WTC11 (cell line): Measurements from ENCODE around the gene NELFCD. TPM values are rescaled to one million over a fixed set of nuclear protein-coding genes. Genes with fewer than 3 reads are reported as not detected.

Experiments used
- ATAC-seq: fragments of 200-7000 bp; cut with Tn5 transposase; 2 replicates; pipeline ENCODE4 v1.10.0; 2021; ENCODE audit warnings: mild to moderate bottlenecking, moderate library complexity
- CTCF ChIA-PET: fragments of 300-600 bp; sonication (Branson Sonifier 250); formaldehyde crosslinking; loops from one replicate; lab custom pipeline; 2021; ENCODE audit warnings: antibody characterized with exemption; lab: Charles Lee
- POLR2A ChIA-PET: fragments of 350-600 bp; sonication (Branson Sonifier 250); formaldehyde crosslinking; loops from one replicate; lab custom pipeline; 2021; ENCODE audit warnings: antibody characterized with exemption; lab: Charles Lee
- DNase-seq: peaks from one replicate; pipeline ENCODE4 v3.0.0; 2021; ENCODE audit warnings: low spot score
- H3K27ac Mint-ChIP-seq: 2 replicates; pipeline ENCODE4 v1.8.0; 2021; ENCODE audit warnings: mixed read lengths
- H3K27me3 Mint-ChIP-seq: 2 replicates; pipeline ENCODE4 v1.8.0; 2021; ENCODE audit warnings: low read depth, mild to moderate bottlenecking, moderate library complexity, mixed read lengths
- H3K36me3 Mint-ChIP-seq: 2 replicates; pipeline ENCODE4 v1.8.0; 2021; ENCODE audit warnings: mixed read lengths
- H3K4me1 Mint-ChIP-seq: 2 replicates; pipeline ENCODE4 v1.8.0; 2022; ENCODE audit warnings: mixed read lengths
- H3K4me3 Mint-ChIP-seq: 2 replicates; pipeline ENCODE4 v1.8.0; 2021; ENCODE audit warnings: mild to moderate bottlenecking, moderate library complexity, mixed read lengths
- H3K9me3 Mint-ChIP-seq: 2 replicates; pipeline ENCODE4 v1.8.0; 2021; ENCODE audit warnings: mixed read lengths
- CBFB ChIP-seq: sonication (generic); formaldehyde crosslinking; IDR thresholded peaks from 2 replicates; pipeline ENCODE4 v1.8.1; 2022; ENCODE audit warnings: mild to moderate bottlenecking, low read depth, missing genetic modification reagents
- ETV6 ChIP-seq: sonication (generic); formaldehyde crosslinking; IDR thresholded peaks from 2 replicates; pipeline ENCODE4 v1.8.1; 2022; ENCODE audit warnings: mild to moderate bottlenecking, missing genetic modification reagents
- FOXJ3 ChIP-seq: sonication (generic); formaldehyde crosslinking; IDR thresholded peaks from 2 replicates; pipeline ENCODE4 v1.9.0; 2021; ENCODE audit warnings: missing genetic modification reagents, mild to moderate bottlenecking, borderline replicate concordance
- JAZF1 ChIP-seq: fragments of 250-450 bp; sonication (Bioruptor Pico); IDR thresholded peaks from 2 replicates; pipeline ENCODE4 v1.9.0; 2021; ENCODE audit warnings: moderate library complexity, mild to moderate bottlenecking, inconsistent platforms
- MLX ChIP-seq: sonication (generic); formaldehyde crosslinking; IDR thresholded peaks from 2 replicates; pipeline ENCODE4 v1.8.1; 2023; ENCODE audit warnings: mild to moderate bottlenecking, missing genetic modification reagents, moderate library complexity
- NFE2L1 ChIP-seq: sonication (generic); formaldehyde crosslinking; IDR thresholded peaks from 2 replicates; pipeline ENCODE4 v1.8.1; 2023; ENCODE audit warnings: missing genetic modification reagents
- NFYB ChIP-seq: sonication (generic); formaldehyde crosslinking; conservative IDR thresholded peaks from 2 replicates; pipeline ENCODE4 v1.8.0; 2022; ENCODE audit warnings: low read depth, missing genetic modification reagents
- OVOL2 ChIP-seq: fragments of 250-450 bp; sonication (Bioruptor Pico); IDR thresholded peaks from 2 replicates; pipeline ENCODE4 v1.9.0; 2021; ENCODE audit warnings: mild to moderate bottlenecking, borderline replicate concordance
- PREB ChIP-seq: sonication (generic); formaldehyde crosslinking; IDR thresholded peaks from 2 replicates; pipeline ENCODE4 v1.8.1; 2022; ENCODE audit warnings: mild to moderate bottlenecking, missing genetic modification reagents, moderate library complexity, borderline replicate concordance
- PRRX2 ChIP-seq: fragments of 250-450 bp; sonication (Bioruptor Pico); IDR thresholded peaks from 2 replicates; pipeline ENCODE4 v1.8.0; 2021; ENCODE audit warnings: mild to moderate bottlenecking
- RORB ChIP-seq: fragments of 250-450 bp; sonication (Bioruptor Pico); IDR thresholded peaks from 2 replicates; pipeline ENCODE4 v1.9.0; 2021; ENCODE audit warnings: mild to moderate bottlenecking
- TCF7 ChIP-seq: sonication (generic); formaldehyde crosslinking; IDR thresholded peaks from 2 replicates; pipeline ENCODE4 v1.8.0; 2022; ENCODE audit warnings: mild to moderate bottlenecking, low read depth, missing genetic modification reagents, moderate library complexity
- TEAD4 ChIP-seq: sonication (generic); formaldehyde crosslinking; IDR thresholded peaks from 2 replicates; pipeline ENCODE4 v1.8.0; 2022; ENCODE audit warnings: mild to moderate bottlenecking, missing genetic modification reagents
- TP53 ChIP-seq: sonication (generic); formaldehyde crosslinking; IDR thresholded peaks from 2 replicates; pipeline ENCODE4 v1.8.1; 2023; ENCODE audit warnings: mild to moderate bottlenecking, missing genetic modification reagents
- ZNF138 ChIP-seq: sonication (generic); formaldehyde crosslinking; conservative IDR thresholded peaks from 2 replicates; pipeline ENCODE4 v1.8.1; 2022; ENCODE audit warnings: mild to moderate bottlenecking, moderate library complexity, missing genetic modification reagents
- ZNF317 ChIP-seq: sonication (generic); formaldehyde crosslinking; IDR thresholded peaks from 2 replicates; pipeline ENCODE4 v1.8.1; 2023; ENCODE audit warnings: low read depth, mild to moderate bottlenecking, moderate library complexity, missing genetic modification reagents, borderline replicate concordance
- ZNF396 ChIP-seq: fragments of 250-450 bp; sonication (Bioruptor Pico); IDR thresholded peaks from 2 replicates; pipeline ENCODE4 v1.8.0; 2021; ENCODE audit warnings: mild to moderate bottlenecking, moderate library complexity, borderline replicate concordance
- ZNF425 ChIP-seq: fragments of 250-450 bp; sonication (Bioruptor Pico); conservative IDR thresholded peaks from 2 replicates; pipeline ENCODE4 v1.9.0; 2021; ENCODE audit warnings: mild to moderate bottlenecking
- total RNA-seq: library from RNA; stranded (reverse); gene quantifications from 3 replicates; pipeline ENCODE4 v1.2.3, GENCODE V29; 2021
- TF ChIP-seq, protein P1 (sequence below): sonication (generic); formaldehyde crosslinking; IDR thresholded peaks from 2 replicates; pipeline ENCODE4 v1.8.1; 2023; ENCODE audit warnings: mild to moderate bottlenecking, moderate library complexity, missing genetic modification reagents
- TF ChIP-seq, protein P2 (sequence below): sonication (generic); formaldehyde crosslinking; IDR thresholded peaks from 2 replicates; pipeline ENCODE4 v1.8.1; 2022; ENCODE audit warnings: missing genetic modification reagents, borderline replicate concordance
- TF ChIP-seq, protein P3 (sequence below): sonication (generic); formaldehyde crosslinking; IDR thresholded peaks from 2 replicates; pipeline ENCODE4 v1.8.1; 2023; ENCODE audit warnings: mild to moderate bottlenecking, missing genetic modification reagents, moderate library complexity
- TF ChIP-seq, protein P4 (sequence below): sonication (generic); formaldehyde crosslinking; IDR thresholded peaks from 2 replicates; pipeline ENCODE4 v1.8.1; 2023; ENCODE audit warnings: mild to moderate bottlenecking, missing genetic modification reagents
- TF ChIP-seq, protein P5 (sequence below): sonication (generic); formaldehyde crosslinking; IDR thresholded peaks from 2 replicates; pipeline ENCODE4 v1.8.0; 2023; ENCODE audit warnings: mild to moderate bottlenecking, missing genetic modification reagents

Gene NELFCD
- total RNA-seq, 1 experiment from 2014 or later: 66.9 TPM

DNA sequence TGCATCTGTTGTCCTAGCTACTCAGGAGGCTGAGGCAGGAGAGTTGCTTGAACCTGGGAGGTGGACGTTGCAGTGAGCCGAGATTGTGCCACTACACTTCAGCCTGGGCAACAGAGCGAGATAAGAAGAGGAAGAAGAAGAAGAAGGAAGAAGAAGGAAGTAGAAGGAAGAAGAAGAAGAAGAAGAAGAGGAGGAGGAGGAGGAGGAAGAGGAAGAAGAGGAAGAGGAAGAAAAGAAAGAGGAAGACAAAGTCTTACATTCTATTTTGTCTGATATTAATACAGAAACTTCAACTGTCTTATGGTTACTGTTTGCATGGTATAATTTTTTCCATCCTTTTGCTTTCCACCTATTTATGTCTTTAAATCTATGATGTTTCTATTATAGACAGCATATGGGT is 7.2 kb upstream of the NELFCD start:
- Mint-ChIP-seq H3K4me3 (no peak overlapping the region), H3K9me3 (peaks cover 24% of the 10 kb centered on the region), H3K27me3 (peaks cover 6% of the 10 kb centered on the region), H3K27ac (no peak overlapping the region), H3K4me1 (peaks cover 12% of the 10 kb centered on the region), H3K36me3 (peaks cover 10% of the 10 kb centered on the region)
- ATAC-seq (no peak), DNase-seq (no peak)
- no peak for TF ChIP-seq FOXJ3 (CRISPR knock-in tag)
- TF ChIP-seq, protein P1, sequence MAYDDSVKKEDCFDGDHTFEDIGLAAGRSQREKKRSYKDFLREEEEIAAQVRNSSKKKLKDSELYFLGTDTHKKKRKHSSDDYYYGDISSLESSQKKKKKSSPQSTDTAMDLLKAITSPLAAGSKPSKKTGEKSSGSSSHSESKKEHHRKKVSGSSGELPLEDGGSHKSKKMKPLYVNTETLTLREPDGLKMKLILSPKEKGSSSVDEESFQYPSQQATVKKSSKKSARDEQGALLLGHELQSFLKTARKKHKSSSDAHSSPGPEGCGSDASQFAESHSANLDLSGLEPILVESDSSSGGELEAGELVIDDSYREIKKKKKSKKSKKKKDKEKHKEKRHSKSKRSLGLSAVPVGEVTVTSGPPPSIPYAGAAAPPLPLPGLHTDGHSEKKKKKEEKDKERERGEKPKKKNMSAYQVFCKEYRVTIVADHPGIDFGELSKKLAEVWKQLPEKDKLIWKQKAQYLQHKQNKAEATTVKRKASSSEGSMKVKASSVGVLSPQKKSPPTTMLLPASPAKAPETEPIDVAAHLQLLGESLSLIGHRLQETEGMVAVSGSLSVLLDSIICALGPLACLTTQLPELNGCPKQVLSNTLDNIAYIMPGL (CRISPR knock-in tag): no peak
- no peak for TF ChIP-seq TP53 (CRISPR knock-in tag)
- no peak for TF ChIP-seq TCF7
- TF ChIP-seq, protein P2, sequence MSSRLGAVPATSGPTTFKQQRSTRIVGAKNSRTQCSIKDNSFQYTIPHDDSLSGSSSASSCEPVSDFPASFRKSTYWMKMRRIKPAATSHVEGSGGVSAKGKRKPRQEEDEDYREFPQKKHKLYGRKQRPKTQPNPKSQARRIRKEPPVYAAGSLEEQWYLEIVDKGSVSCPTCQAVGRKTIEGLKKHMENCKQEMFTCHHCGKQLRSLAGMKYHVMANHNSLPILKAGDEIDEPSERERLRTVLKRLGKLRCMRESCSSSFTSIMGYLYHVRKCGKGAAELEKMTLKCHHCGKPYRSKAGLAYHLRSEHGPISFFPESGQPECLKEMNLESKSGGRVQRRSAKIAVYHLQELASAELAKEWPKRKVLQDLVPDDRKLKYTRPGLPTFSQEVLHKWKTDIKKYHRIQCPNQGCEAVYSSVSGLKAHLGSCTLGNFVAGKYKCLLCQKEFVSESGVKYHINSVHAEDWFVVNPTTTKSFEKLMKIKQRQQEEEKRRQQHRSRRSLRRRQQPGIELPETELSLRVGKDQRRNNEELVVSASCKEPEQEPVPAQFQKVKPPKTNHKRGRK (CRISPR knock-in tag): no peak
- TF ChIP-seq NFE2L1 (CRISPR knock-in tag): no peak
- TF ChIP-seq JAZF1 (CRISPR knock-in tag): no peak
- TF ChIP-seq ZNF396 (CRISPR knock-in tag): no peak
- no peak for TF ChIP-seq ZNF138
- no peak for TF ChIP-seq NFYB (CRISPR knock-in tag)
- TF ChIP-seq, protein P3, sequence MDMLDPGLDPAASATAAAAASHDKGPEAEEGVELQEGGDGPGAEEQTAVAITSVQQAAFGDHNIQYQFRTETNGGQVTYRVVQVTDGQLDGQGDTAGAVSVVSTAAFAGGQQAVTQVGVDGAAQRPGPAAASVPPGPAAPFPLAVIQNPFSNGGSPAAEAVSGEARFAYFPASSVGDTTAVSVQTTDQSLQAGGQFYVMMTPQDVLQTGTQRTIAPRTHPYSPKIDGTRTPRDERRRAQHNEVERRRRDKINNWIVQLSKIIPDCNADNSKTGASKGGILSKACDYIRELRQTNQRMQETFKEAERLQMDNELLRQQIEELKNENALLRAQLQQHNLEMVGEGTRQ (CRISPR knock-in tag): no peak
- ChIA-PET CTCF (no interaction called here), POLR2A (no interaction called here)

GRCh38 chr20:58975353-58975752 is 5.7 kb upstream of the NELFCD start:
- POLR2A ChIA-PET: no interaction called here
- H3K27me3 Mint-ChIP-seq: peaks cover 6% of the 10 kb centered on the region
- ATAC-seq (no peak), DNase-seq (no peak)
- peaks cover 7% of the 10 kb centered on the region for H3K36me3 Mint-ChIP-seq
- CTCF ChIA-PET: no interaction called here
- H3K9me3 Mint-ChIP-seq: peaks cover 13% of the 10 kb centered on the region
- no peak overlapping the region for H3K27ac Mint-ChIP-seq
- H3K4me3 Mint-ChIP-seq: no peak overlapping the region
- H3K4me1 Mint-ChIP-seq: peaks cover 17% of the 10 kb centered on the region
- TF ChIP-seq, protein P4, sequence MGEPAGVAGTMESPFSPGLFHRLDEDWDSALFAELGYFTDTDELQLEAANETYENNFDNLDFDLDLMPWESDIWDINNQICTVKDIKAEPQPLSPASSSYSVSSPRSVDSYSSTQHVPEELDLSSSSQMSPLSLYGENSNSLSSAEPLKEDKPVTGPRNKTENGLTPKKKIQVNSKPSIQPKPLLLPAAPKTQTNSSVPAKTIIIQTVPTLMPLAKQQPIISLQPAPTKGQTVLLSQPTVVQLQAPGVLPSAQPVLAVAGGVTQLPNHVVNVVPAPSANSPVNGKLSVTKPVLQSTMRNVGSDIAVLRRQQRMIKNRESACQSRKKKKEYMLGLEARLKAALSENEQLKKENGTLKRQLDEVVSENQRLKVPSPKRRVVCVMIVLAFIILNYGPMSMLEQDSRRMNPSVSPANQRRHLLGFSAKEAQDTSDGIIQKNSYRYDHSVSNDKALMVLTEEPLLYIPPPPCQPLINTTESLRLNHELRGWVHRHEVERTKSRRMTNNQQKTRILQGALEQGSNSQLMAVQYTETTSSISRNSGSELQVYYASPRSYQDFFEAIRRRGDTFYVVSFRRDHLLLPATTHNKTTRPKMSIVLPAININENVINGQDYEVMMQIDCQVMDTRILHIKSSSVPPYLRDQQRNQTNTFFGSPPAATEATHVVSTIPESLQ (CRISPR knock-in tag): no peak
- TF ChIP-seq MLX (CRISPR knock-in tag) (no peak), ETV6 (CRISPR knock-in tag) (no peak), ZNF138 (no peak), PREB (CRISPR knock-in tag) (no peak), CBFB (no peak), TEAD4 (CRISPR knock-in tag) (no peak), ZNF317 (no peak), RORB (CRISPR knock-in tag) (no peak), OVOL2 (CRISPR knock-in tag) (no peak), PRRX2 (no peak), ZNF425 (CRISPR knock-in tag) (no peak)
- TF ChIP-seq, protein P5, sequence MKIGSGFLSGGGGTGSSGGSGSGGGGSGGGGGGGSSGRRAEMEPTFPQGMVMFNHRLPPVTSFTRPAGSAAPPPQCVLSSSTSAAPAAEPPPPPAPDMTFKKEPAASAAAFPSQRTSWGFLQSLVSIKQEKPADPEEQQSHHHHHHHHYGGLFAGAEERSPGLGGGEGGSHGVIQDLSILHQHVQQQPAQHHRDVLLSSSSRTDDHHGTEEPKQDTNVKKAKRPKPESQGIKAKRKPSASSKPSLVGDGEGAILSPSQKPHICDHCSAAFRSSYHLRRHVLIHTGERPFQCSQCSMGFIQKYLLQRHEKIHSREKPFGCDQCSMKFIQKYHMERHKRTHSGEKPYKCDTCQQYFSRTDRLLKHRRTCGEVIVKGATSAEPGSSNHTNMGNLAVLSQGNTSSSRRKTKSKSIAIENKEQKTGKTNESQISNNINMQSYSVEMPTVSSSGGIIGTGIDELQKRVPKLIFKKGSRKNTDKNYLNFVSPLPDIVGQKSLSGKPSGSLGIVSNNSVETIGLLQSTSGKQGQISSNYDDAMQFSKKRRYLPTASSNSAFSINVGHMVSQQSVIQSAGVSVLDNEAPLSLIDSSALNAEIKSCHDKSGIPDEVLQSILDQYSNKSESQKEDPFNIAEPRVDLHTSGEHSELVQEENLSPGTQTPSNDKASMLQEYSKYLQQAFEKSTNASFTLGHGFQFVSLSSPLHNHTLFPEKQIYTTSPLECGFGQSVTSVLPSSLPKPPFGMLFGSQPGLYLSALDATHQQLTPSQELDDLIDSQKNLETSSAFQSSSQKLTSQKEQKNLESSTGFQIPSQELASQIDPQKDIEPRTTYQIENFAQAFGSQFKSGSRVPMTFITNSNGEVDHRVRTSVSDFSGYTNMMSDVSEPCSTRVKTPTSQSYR (CRISPR knock-in tag): no peak
